Activated gamma-delta T cell (primary cell): ENCODE results near the gene CRACDL.

Source experiments
- DNase-seq: peaks from one replicate; lab custom pipeline; 2025; lab: John Stamatoyannopoulos, UW

The CRACDL gene

GRCh38 chr2:98924910-98925309 lies 11.1 kb downstream of the CRACDL start:
- no peak for DNase-seq

- no peak for DNase-seq
Measured at GRCh38 chr2:98924038-98924830, 11.8 kb downstream of the CRACDL start.

GRCh38 chr2:98923244-98923940 lies 12.6 kb downstream of the CRACDL start:
- no peak for DNase-seq

- no peak for DNase-seq
Measured at GRCh38 chr2:98921062-98921461, 15.0 kb downstream of the CRACDL start.

GRCh38 chr2:98917031-98917471 lies 19.0 kb downstream of the CRACDL start:
- no peak for DNase-seq

- no peak for DNase-seq
Measured at GRCh38 chr2:98915751-98916358, 20.2 kb downstream of the CRACDL start.

- DNase-seq, result no peak
Measured at GRCh38 chr2:98914713-98915580, 21.1 kb downstream of the CRACDL start.

GRCh38 chr2:98913916-98914712 lies 21.9 kb downstream of the CRACDL start:
- no peak for DNase-seq

- no peak for DNase-seq
Measured at GRCh38 chr2:98912957-98913915, 22.8 kb downstream of the CRACDL start.

- no peak for DNase-seq
Measured at GRCh38 chr2:98912221-98912851, 23.7 kb downstream of the CRACDL start.

- DNase-seq, result no peak
Measured at GRCh38 chr2:98911376-98912154, 24.5 kb downstream of the CRACDL start.

- no peak for DNase-seq
Measured at GRCh38 chr2:98911126-98911375, 25.0 kb downstream of the CRACDL start.

GRCh38 chr2:98910349-98911125 lies 25.5 kb downstream of the CRACDL start:
- DNase-seq, result no peak

- no peak for DNase-seq
Measured at GRCh38 chr2:98909317-98910211, 26.5 kb downstream of the CRACDL start.

GRCh38 chr2:98908931-98909316 lies 27.1 kb downstream of the CRACDL start:
- no peak for DNase-seq

- no peak for DNase-seq
Measured at GRCh38 chr2:98907966-98908905, 27.8 kb downstream of the CRACDL start.
